Fibroblast of the conjunctiva (primary cell): Measurements from ENCODE around the gene YPEL2.

Experiments
- DNase-seq: peaks from one replicate; pipeline ENCODE4 v3.0.0-alpha.2; 2010; ENCODE audit warnings: low read depth

The YPEL2 gene

GRCh38 chr17:59330053-59330942, 1.2 kb upstream of the YPEL2 start:
- DNase-seq: no peak

GRCh38 chr17:59331929-59332748, 684 bp downstream of the YPEL2 start:
- no peak for DNase-seq

GRCh38 chr17:59332749-59333377, 1.4 kb downstream of the YPEL2 start:
- DNase-seq: no peak

- DNase-seq: no peak
Observed at GRCh38 chr17:59333836-59334235, 2.4 kb downstream of the YPEL2 start.

GRCh38 chr17:59335685-59336084, 4.2 kb downstream of the YPEL2 start:
- no peak for DNase-seq

GRCh38 chr17:59337741-59338299, 6.4 kb downstream of the YPEL2 start:
- no peak for DNase-seq

DNA sequence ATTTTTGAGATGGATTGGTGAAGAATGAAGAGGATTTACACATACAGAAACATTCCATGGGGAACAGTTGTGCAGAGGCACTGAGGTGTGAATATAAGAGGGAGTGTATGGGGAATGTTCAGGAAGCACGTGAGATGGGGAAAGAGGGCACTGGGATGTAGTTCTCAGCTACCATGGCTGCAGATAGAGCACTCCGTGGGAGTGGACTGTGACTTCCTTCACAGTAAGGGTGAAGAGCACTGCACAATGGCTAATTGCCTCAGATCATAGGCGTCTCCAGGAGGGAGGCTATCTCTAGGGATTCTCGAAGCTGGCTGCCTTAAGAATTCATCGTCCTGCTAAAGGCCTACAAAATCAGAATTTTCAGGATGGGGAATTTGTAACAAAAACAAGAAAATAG, 7.0 kb downstream of the YPEL2 start:
- DNase-seq: no peak

GRCh38 chr17:59341922-59342321, 10.5 kb downstream of the YPEL2 start:
- no peak for DNase-seq

DNA sequence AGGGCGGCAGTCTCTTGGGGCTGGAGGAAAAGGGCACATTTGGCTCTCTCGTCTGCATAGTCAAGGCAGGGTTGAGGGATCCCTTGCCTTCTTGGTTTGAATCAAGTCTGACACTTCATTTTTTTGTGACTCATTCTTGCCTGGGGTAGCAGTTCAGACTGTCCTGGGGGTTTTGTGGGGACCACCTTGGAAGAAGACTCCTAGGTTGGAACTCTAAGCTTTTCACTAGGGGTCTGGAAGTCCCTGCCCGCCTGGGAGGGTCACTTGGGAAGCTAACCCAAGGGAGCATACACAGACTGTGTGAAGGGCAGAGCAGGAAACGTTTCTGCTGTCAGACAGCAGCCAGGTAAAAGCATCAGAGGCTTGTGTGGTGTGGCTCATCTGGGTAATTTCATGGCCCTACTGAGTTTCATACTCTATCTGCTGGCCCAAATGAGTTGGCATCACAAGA, 11.3 kb downstream of the YPEL2 start:
- no peak for DNase-seq

- no peak for DNase-seq
Observed at GRCh38 chr17:59345476-59345875, 14.0 kb downstream of the YPEL2 start.

DNA sequence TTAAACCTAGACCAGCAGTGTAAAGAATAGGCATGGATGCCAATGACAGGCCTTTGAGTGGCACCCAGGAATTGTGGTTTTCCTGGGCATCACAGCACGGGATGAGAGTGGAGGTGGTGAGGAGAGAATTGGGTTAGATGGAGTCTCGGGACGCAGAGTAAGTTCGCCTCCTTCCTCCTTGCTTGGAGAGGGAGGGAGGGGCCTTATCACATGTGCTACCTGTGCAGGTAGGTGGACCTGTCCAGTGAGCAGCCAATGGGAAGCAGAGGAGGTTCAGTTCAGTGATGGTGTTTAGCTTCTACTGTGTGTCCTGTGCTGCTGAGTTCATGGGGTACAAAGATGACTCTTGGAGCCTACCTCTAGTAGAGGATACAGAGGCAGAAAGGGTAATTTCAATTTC, 14.9 kb downstream of the YPEL2 start:
- no peak for DNase-seq

- no peak for DNase-seq
Observed at GRCh38 chr17:59346876-59347407, 15.5 kb downstream of the YPEL2 start.

- no peak for DNase-seq
Observed at GRCh38 chr17:59347975-59348391, 16.5 kb downstream of the YPEL2 start.

GRCh38 chr17:59349178-59349577, 17.7 kb downstream of the YPEL2 start:
- no peak for DNase-seq

DNA sequence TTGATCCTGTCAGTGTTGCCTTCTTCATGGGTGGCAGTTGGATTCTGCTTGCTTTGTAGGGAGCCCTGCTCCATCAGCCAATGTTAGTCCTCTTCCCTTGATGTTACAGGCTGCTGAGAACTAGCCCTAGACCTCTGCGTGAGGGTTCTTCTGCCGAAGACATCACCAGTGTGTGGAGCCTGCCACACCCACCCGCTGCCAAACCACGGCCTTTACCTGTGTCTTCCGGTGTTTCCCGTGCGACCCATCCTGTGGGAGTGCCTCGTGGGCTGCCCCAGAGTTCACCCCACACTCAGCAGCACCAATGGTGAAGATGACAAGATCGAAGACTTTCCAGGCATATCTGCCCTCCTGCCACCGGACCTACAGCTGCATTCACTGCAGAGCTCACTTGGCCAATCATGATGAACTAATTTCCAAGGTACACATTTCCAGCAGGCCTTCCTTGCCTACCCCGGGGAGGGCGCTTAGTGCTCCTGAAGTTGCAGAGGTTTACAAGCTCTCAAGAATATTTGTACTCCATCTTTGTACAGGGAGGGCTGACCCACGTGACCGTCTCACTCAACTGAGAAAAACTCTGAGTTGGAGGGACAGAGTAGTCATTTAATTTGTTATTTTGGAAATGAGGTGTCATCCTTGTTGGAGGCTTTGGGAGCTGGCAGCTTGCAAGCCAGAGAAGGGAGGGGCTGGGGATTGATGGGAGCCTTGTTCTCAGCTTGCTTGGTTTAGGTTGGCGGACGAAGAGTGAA, 21.8 kb downstream of the YPEL2 start:
- DNase-seq: no peak

GRCh38 chr17:59353936-59354755, 22.7 kb downstream of the YPEL2 start:
- DNase-seq: no peak

- no peak for DNase-seq
Observed at GRCh38 chr17:59355030-59355701, 23.7 kb downstream of the YPEL2 start.

- DNase-seq: no peak
Observed at GRCh38 chr17:59355702-59356325, 24.4 kb downstream of the YPEL2 start.

GRCh38 chr17:59356543-59357218, 25.2 kb downstream of the YPEL2 start:
- DNase-seq: no peak
